Measurements from ENCODE around the gene NPAS1.

Gene NPAS1

DNA sequence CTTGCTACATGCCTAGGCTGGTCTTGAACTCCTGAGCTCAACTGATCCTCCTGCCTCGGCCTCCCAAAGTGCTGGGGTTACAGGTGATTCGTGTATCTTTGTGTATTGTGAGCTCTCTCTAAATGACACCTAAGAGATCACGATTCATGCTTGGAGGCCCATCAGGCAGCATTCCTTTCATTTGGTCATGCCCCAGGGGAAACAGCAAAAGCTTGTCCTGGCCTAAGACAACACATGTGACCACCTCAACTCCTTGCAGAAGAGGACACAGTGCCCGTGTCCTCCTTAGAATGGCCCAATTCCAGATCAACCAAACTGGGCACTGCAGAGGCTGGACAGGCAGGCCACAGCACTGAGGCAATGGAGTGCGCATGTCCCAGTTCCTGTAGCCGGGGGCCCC is 61.5 kb downstream of the NPAS1 start:
- Histone ChIP-seq H3K4me3 (ENCODE audit: low read length in 2 of 2) (no peak overlapping the region), H3K36me3 (ENCODE audit: control insufficient read depth in 2 of 2, insufficient read depth in 2 of 2, low read length in 2 of 2) (peaks cover 40 to 51% of the 10 kb centered on the region in 2 donors), H3K27me3 (ENCODE audit: control insufficient read depth in 1 of 2, insufficient read depth in 2 of 2, low read length in 2 of 2) (no peaks in the 10 kb centered on the region), H3K4me1 (ENCODE audit: control insufficient read depth, insufficient read depth, low read length) (peaks cover 7% of the 10 kb centered on the region), H3K27ac (ENCODE audit: low read length) (no peak overlapping the region), H3K9ac (ENCODE audit: low read length in 2 of 2) (no peak overlapping the region), H3K9me3 (ENCODE audit: control insufficient read depth in 2 of 2, low read length in 2 of 2) (no peaks in the 10 kb centered on the region)

- Histone ChIP-seq H3K36me3 (ENCODE audit: control insufficient read depth in 2 of 2, insufficient read depth in 2 of 2, low read length in 2 of 2) (peaks cover 47 to 52% of the 10 kb centered on the region in 2 donors), H3K9me3 (ENCODE audit: control insufficient read depth in 2 of 2, low read length in 2 of 2) (no peaks in the 10 kb centered on the region), H3K27ac (ENCODE audit: low read length) (no peak overlapping the region), H3K4me1 (ENCODE audit: control insufficient read depth, insufficient read depth, low read length) (peaks cover 7% of the 10 kb centered on the region), H3K27me3 (ENCODE audit: control insufficient read depth in 1 of 2, insufficient read depth in 2 of 2, low read length in 2 of 2) (no peaks in the 10 kb centered on the region), H3K4me3 (ENCODE audit: low read length in 2 of 2) (no peak overlapping the region), H3K9ac (ENCODE audit: low read length in 2 of 2) (no peak overlapping the region)
Measured at GRCh38 chr19:47082493-47082892, 62.9 kb downstream of the NPAS1 start.

DNA sequence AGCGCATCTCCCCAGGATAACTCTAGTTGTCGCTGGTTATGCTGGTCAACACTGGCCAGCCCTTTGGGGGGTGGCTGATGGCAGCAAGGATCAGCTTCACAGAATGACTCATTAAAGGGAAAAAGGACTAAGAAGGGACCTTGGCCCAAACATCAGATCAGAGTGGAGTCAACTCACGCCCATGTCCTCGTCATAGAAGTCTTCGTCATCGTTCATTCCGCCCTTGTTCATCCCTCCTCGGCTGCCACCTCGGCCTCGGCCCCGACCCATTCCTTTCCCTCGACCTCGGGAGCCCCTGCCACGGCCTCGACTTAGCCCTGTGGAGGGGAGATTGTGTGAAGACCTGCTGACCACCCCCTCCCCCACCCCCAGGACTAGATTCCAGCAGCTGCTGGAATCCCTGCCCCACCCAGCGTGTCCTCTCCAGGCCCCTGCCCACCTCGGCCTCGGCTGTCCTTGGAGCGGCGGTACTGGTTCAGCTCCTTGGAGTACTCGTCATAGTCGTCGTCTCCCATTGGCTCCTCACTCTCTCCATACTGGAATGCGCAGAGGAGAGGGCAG is 65.3 kb downstream of the NPAS1 start:
- H3K27ac ChIP-seq (ENCODE audit: low read length), result no peak overlapping the region
- H3K4me3 ChIP-seq (ENCODE audit: low read length in 2 of 2), result no peak overlapping the region
- H3K9me3 ChIP-seq (ENCODE audit: control insufficient read depth in 2 of 2, low read length in 2 of 2), result no peaks in the 10 kb centered on the region
- no peaks in the 10 kb centered on the region for H3K4me1 ChIP-seq (ENCODE audit: control insufficient read depth, insufficient read depth, low read length)
- no peaks in the 10 kb centered on the region for H3K27me3 ChIP-seq (ENCODE audit: control insufficient read depth in 1 of 2, insufficient read depth in 2 of 2, low read length in 2 of 2)
- H3K36me3 ChIP-seq (ENCODE audit: control insufficient read depth in 2 of 2, insufficient read depth in 2 of 2, low read length in 2 of 2), result peaks cover 57 to 60% of the 10 kb centered on the region in 2 donors
- H3K9ac ChIP-seq (ENCODE audit: low read length in 2 of 2), result no peak overlapping the region

- H3K4me1 ChIP-seq (ENCODE audit: control insufficient read depth, insufficient read depth, low read length), result no peaks in the 10 kb centered on the region
- no peak overlapping the region for H3K9ac ChIP-seq (ENCODE audit: low read length in 2 of 2)
- no peak overlapping the region for H3K4me3 ChIP-seq (ENCODE audit: low read length in 2 of 2)
- H3K36me3 ChIP-seq (ENCODE audit: control insufficient read depth in 2 of 2, insufficient read depth in 2 of 2, low read length in 2 of 2), result peaks cover 58 to 62% of the 10 kb centered on the region in 2 donors
- no peaks in the 10 kb centered on the region for H3K27me3 ChIP-seq (ENCODE audit: control insufficient read depth in 1 of 2, insufficient read depth in 2 of 2, low read length in 2 of 2)
- no peaks in the 10 kb centered on the region for H3K9me3 ChIP-seq (ENCODE audit: control insufficient read depth in 2 of 2, low read length in 2 of 2)
- no peak overlapping the region for H3K27ac ChIP-seq (ENCODE audit: low read length)
Measured at GRCh38 chr19:47086280-47086679, 66.6 kb downstream of the NPAS1 start.

GRCh38 chr19:47089767-47090350 is 70.2 kb downstream of the NPAS1 start:
- Histone ChIP-seq H3K27me3 (ENCODE audit: control insufficient read depth in 1 of 2, insufficient read depth in 2 of 2, low read length in 2 of 2) (no peaks in the 10 kb centered on the region), H3K9ac (ENCODE audit: low read length in 2 of 2) (no peak overlapping the region), H3K36me3 (ENCODE audit: control insufficient read depth in 2 of 2, insufficient read depth in 2 of 2, low read length in 2 of 2) (peaks cover 43 to 48% of the 10 kb centered on the region in 2 donors), H3K4me3 (ENCODE audit: low read length in 2 of 2) (no peak overlapping the region), H3K9me3 (ENCODE audit: control insufficient read depth in 2 of 2, low read length in 2 of 2) (no peaks in the 10 kb centered on the region), H3K4me1 (ENCODE audit: control insufficient read depth, insufficient read depth, low read length) (peaks cover 7% of the 10 kb centered on the region), H3K27ac (ENCODE audit: low read length) (no peak overlapping the region)

- no peak overlapping the region for H3K4me3 ChIP-seq (ENCODE audit: low read length in 2 of 2)
- H3K9me3 ChIP-seq (ENCODE audit: control insufficient read depth in 2 of 2, low read length in 2 of 2), result no peaks in the 10 kb centered on the region
- H3K36me3 ChIP-seq (ENCODE audit: control insufficient read depth in 2 of 2, insufficient read depth in 2 of 2, low read length in 2 of 2), result peaks cover 31% of the 10 kb centered on the region in 2 donors
- H3K4me1 ChIP-seq (ENCODE audit: control insufficient read depth, insufficient read depth, low read length), result peaks cover 22% of the 10 kb centered on the region
- H3K9ac ChIP-seq (ENCODE audit: low read length in 2 of 2), result no peak overlapping the region
- no peaks in the 10 kb centered on the region for H3K27me3 ChIP-seq (ENCODE audit: control insufficient read depth in 1 of 2, insufficient read depth in 2 of 2, low read length in 2 of 2)
- no peak overlapping the region for H3K27ac ChIP-seq (ENCODE audit: low read length)
Measured at GRCh38 chr19:47093254-47093653, 73.6 kb downstream of the NPAS1 start.

- H3K36me3 ChIP-seq (ENCODE audit: control insufficient read depth in 2 of 2, insufficient read depth in 2 of 2, low read length in 2 of 2), result peaks cover 27 to 29% of the 10 kb centered on the region in 2 donors
- H3K27ac ChIP-seq (ENCODE audit: low read length), result no peak overlapping the region
- no peak overlapping the region for H3K9ac ChIP-seq (ENCODE audit: low read length in 2 of 2)
- peaks cover 22% of the 10 kb centered on the region for H3K4me1 ChIP-seq (ENCODE audit: control insufficient read depth, insufficient read depth, low read length)
- no peaks in the 10 kb centered on the region for H3K27me3 ChIP-seq (ENCODE audit: control insufficient read depth in 1 of 2, insufficient read depth in 2 of 2, low read length in 2 of 2)
- no peak overlapping the region for H3K4me3 ChIP-seq (ENCODE audit: low read length in 2 of 2)
- H3K9me3 ChIP-seq (ENCODE audit: control insufficient read depth in 2 of 2, low read length in 2 of 2), result no peaks in the 10 kb centered on the region
Measured at GRCh38 chr19:47093841-47094240, 74.2 kb downstream of the NPAS1 start.

- Histone ChIP-seq H3K9ac (ENCODE audit: low read length in 2 of 2) (peak overlapping the region; percentile 21 to 23), H3K27me3 (ENCODE audit: control insufficient read depth in 1 of 2, insufficient read depth in 2 of 2, low read length in 2 of 2) (no peaks in the 10 kb centered on the region), H3K4me1 (ENCODE audit: control insufficient read depth, insufficient read depth, low read length) (peaks cover 22% of the 10 kb centered on the region), H3K4me3 (ENCODE audit: low read length in 2 of 2) (no peak overlapping the region), H3K27ac (ENCODE audit: low read length) (no peak overlapping the region), H3K9me3 (ENCODE audit: control insufficient read depth in 2 of 2, low read length in 2 of 2) (no peaks in the 10 kb centered on the region), H3K36me3 (ENCODE audit: control insufficient read depth in 2 of 2, insufficient read depth in 2 of 2, low read length in 2 of 2) (peaks cover 23 to 24% of the 10 kb centered on the region in 2 donors)
Measured at GRCh38 chr19:47094557-47095475, 75.2 kb downstream of the NPAS1 start.
